H7 (cell line): Measurements from ENCODE around the gene CCNI2. TPM values are rescaled to one million over a fixed set of nuclear protein-coding genes. Genes with fewer than 3 reads are reported as not detected.
"Not testable (repeated sequence)": the region's sequence is repeated elsewhere in the genome, so short reads cannot be mapped to it uniquely, and the experiment has no call there.

ENCODE experiments used
- DNase-seq: peaks from one replicate; pipeline ENCODE4 v3.0.0; 2012
- H3K27me3 ChIP-seq: 2 replicates; pipeline ENCODE4 v1.6.0; 2011; ENCODE audit warnings: mild to moderate bottlenecking, low read length; ENCODE audit not compliant: control insufficient read depth, insufficient read depth
- H3K36me3 ChIP-seq: replicated peaks from 2 replicates; pipeline ENCODE4 v1.5.1; 2011; ENCODE audit warnings: low read length; ENCODE audit not compliant: control insufficient read depth, insufficient read depth
- H3K4me3 ChIP-seq: 2 replicates; pipeline ENCODE4 v1.5.1; 2011; ENCODE audit warnings: low read depth, mild to moderate bottlenecking, control low read depth, low read length, moderate library complexity; ENCODE audit not compliant: insufficient read depth
- total RNA-seq: library from RNA; depleted of rRNA; stranded (reverse); fragments of >200 nt; shearing (Covaris generic); gene quantifications from 2 replicates; pipeline ENCODE4 v1.2.3, GENCODE V29; 2014; rRNA removed

Gene CCNI2
- total RNA-seq, 1 experiment from 2014 or later = 0.07 TPM

DNA sequence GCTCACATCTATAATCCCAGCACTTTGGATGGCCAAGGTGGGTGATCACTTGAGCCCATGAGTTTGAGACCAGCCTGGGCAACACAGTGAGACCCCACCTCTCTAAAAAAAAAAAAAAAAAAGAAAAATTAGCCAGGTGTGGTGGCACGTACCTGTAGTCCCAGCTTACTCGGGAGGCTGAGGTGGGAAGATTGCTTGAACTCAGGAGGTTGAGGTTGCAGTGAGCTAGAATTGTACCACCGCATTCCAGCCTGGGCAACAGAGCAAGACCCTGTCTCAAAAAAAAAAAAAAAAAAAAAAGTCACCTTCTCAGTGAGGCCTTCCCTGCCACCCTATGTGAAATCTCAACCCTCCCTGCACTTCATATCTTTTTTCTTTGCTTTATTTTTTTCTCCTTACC lies 43.8 kb downstream of the CCNI2 start:
- Histone ChIP-seq H3K27me3 (no peaks in the 10 kb centered on the region), H3K4me3 (no peak overlapping the region), H3K36me3 (no peaks in the 10 kb centered on the region)
- no peak for DNase-seq

DNA sequence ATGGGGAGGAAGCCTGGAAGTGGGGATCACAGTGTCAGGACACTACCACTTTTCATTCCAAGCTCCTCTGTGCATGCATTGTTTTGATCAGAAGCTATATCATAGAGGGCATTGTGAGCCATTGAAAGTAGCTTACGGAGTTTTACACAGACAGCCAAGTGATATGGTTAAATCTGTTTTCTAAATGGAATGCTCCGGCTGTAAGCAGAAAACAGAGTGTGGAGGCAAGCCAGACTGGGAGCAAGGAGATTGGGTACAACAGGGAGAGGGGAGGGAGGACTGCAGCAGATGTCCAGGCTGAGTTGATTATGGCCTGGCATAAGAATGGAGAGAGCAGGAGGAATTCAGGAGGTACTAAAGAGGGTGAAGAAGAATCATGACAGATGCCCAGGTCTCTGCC lies 50.4 kb downstream of the CCNI2 start:
- no peak for DNase-seq
- no peak overlapping the region for H3K4me3 ChIP-seq
- no peaks in the 10 kb centered on the region for H3K36me3 ChIP-seq
- H3K27me3 ChIP-seq = no peaks in the 10 kb centered on the region; the same call in 1 of the 2 replicates

DNA sequence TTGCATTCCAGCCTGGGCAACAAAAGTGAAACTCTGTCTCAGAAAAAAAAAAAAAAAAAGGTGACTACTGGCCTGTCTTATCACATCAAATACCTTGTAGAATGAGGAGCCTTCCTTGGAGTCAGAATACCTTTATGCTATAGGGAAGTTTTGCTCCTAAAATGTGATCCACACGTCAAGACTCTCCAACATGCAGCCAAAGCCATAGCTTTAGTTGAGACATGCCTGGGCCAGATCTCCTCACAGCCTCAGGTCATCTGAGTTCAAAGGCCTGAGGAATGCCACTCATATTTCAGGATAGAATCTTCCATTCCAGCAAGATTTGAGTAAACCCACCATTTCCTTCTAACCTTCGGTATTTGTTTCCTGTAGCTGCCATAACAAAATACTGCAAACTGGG lies 52.2 kb downstream of the CCNI2 start:
- no peaks in the 10 kb centered on the region; the same call in 1 of the 2 replicates for H3K27me3 ChIP-seq
- no peaks in the 10 kb centered on the region for H3K36me3 ChIP-seq
- no peak for DNase-seq
- no peak overlapping the region for H3K4me3 ChIP-seq

DNA sequence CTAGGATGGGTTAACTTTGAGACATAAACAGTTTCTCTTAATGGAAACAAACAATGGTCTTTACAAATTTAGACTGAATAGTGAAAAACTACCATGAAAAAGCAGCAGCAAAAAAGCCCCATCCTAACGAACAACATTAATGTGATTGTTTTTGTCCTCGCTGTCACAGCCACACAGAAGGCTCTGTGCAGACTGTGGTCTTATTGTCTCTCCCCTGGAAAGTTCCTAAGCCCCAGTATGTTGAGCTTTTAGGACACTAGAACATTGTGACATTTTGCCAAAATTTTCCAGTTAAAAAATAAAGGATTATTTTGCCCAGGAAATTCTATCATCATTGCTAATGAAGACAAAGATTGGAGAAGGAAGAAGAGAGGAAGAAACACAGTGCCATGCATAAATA lies 53.3 kb downstream of the CCNI2 start:
- no peak for DNase-seq
- H3K27me3 ChIP-seq = no peaks in the 10 kb centered on the region; the same call in 1 of the 2 replicates
- no peaks in the 10 kb centered on the region for H3K36me3 ChIP-seq
- no peak overlapping the region for H3K4me3 ChIP-seq

- no peak for DNase-seq
- Histone ChIP-seq H3K36me3 (no peaks in the 10 kb centered on the region), H3K27me3 (no peaks in the 10 kb centered on the region; the same call in 1 of the 2 replicates), H3K4me3 (no peak overlapping the region)
Observed at GRCh38 chr5:132802044-132802684, 54.9 kb downstream of the CCNI2 start.

GRCh38 chr5:132802685-132803066 lies 55.5 kb downstream of the CCNI2 start:
- H3K27me3 ChIP-seq = not testable (repeated sequence)

More at GRCh38 chr5:132802685-132803066, 55.5 kb downstream of the CCNI2 start:
- DNase-seq, H3K36me3 ChIP-seq, H3K4me3 ChIP-seq: not testable (repeated sequence)

Other genes with a start within 250 kb of the CCNI2 start
- gene IL5, start 203.9 kb upstream of the CCNI2 start, total RNA-seq = not detected in 2 replicates
- 11.4 and 19.5 TPM in 2 replicates for gene RAD50, start 190.4 kb upstream of the CCNI2 start, total RNA-seq
- not detected in 2 replicates for gene IL13, start 89.3 kb upstream of the CCNI2 start, total RNA-seq
- not detected in 2 replicates for gene IL4, start 73.4 kb upstream of the CCNI2 start, total RNA-seq
- gene KIF3A, start 9.9 kb upstream of the CCNI2 start, total RNA-seq = 2.7 and 3.2 TPM in 2 replicates
- gene SEPTIN8, start 29.8 kb downstream of the CCNI2 start, total RNA-seq = 10.5 and 12.4 TPM in 2 replicates
- 0.21 TPM in 1 of 2 replicates, not detected in the other for gene SOWAHA, start 65.9 kb downstream of the CCNI2 start, total RNA-seq
- gene SHROOM1, start 83.2 kb downstream of the CCNI2 start, total RNA-seq = 1.3 and 4.0 TPM in 2 replicates
- gene GDF9, start 119.0 kb downstream of the CCNI2 start, total RNA-seq = 0.22 and 0.24 TPM in 2 replicates
- 129 and 137 TPM in 2 replicates for gene UQCRQ, start 119.2 kb downstream of the CCNI2 start, total RNA-seq
- 0.70 and 0.94 TPM in 2 replicates for gene LEAP2, start 126.2 kb downstream of the CCNI2 start, total RNA-seq
- 25.1 and 40.9 TPM in 2 replicates for gene AFF4, start 216.2 kb downstream of the CCNI2 start, total RNA-seq